ENCODE data around the gene FBXL19.
A peak's percentile ranks its signal among the peaks of the same experiment; 100 is the strongest.

FBXL19 gene

GRCh38 chr16:30925995-30926811, 2.8 kb downstream of the FBXL19 start:
- no peak for TF ChIP-seq Cebpa-rat (IDR thresholded peaks at IDR 0.05)
- Histone ChIP-seq H3K9ac (peak overlapping the region; percentile 95), H4K20me1 (peaks cover 30% of the 10 kb centered on the region), H3K9me3 (no peaks in the 10 kb centered on the region), H3K36me3 (peaks cover 47% of the 10 kb centered on the region), H3K4me2 (peak overlapping the region; percentile 99), H3K4me3 (peak overlapping the region; percentile 95), H3K4me1 (peaks cover 47% of the 10 kb centered on the region), H3K27me3 (no peaks in the 10 kb centered on the region), H3K27ac (peak overlapping the region; percentile 97)

GRCh38 chr16:30926937-30927788, 3.8 kb downstream of the FBXL19 start:
- peak overlapping the region; percentile 97 for H3K27ac ChIP-seq
- no peak for TF ChIP-seq Cebpa-rat (IDR thresholded peaks at IDR 0.05)
- H3K36me3 ChIP-seq: peaks cover 57% of the 10 kb centered on the region
- H4K20me1 ChIP-seq: peaks cover 30% of the 10 kb centered on the region
- H3K9ac ChIP-seq: peak overlapping the region; percentile 95
- peak overlapping the region; percentile 95 for H3K4me3 ChIP-seq
- H3K4me1 ChIP-seq: peaks cover 38% of the 10 kb centered on the region
- H3K9me3 ChIP-seq: no peaks in the 10 kb centered on the region
- H3K27me3 ChIP-seq: no peaks in the 10 kb centered on the region
- peak overlapping the region; percentile 99 for H3K4me2 ChIP-seq

- peaks cover 38% of the 10 kb centered on the region for H3K4me1 ChIP-seq
- peak overlapping the region; percentile 95 for H3K9ac ChIP-seq
- peaks cover 30% of the 10 kb centered on the region for H4K20me1 ChIP-seq
- H3K4me2 ChIP-seq: peak overlapping the region; percentile 99
- no peaks in the 10 kb centered on the region for H3K9me3 ChIP-seq
- TF ChIP-seq Cebpa-rat (IDR thresholded peaks at IDR 0.05): no peak
- H3K4me3 ChIP-seq: no peak overlapping the region
- peak overlapping the region; percentile 97 for H3K27ac ChIP-seq
- no peaks in the 10 kb centered on the region for H3K27me3 ChIP-seq
- H3K36me3 ChIP-seq: peaks cover 64% of the 10 kb centered on the region
Observed at GRCh38 chr16:30927789-30928378, 4.5 kb downstream of the FBXL19 start.

- Histone ChIP-seq H3K4me2 (no peak overlapping the region), H3K4me3 (no peak overlapping the region), H3K27me3 (no peaks in the 10 kb centered on the region), H3K4me1 (peaks cover 39% of the 10 kb centered on the region), H4K20me1 (peaks cover 30% of the 10 kb centered on the region), H3K9me3 (no peaks in the 10 kb centered on the region), H3K9ac (0 out of 2 replicates have a peak overlapping the region, but pooled peaks have one; percentile 41), H3K36me3 (peaks cover 69% of the 10 kb centered on the region), H3K27ac (peak overlapping the region; percentile 97; the same call in 1 of the 2 replicates)
- no peak for TF ChIP-seq Cebpa-rat (IDR thresholded peaks at IDR 0.05)
Observed at GRCh38 chr16:30928390-30928789, 5.0 kb downstream of the FBXL19 start.

- Histone ChIP-seq H3K9me3 (no peaks in the 10 kb centered on the region), H3K27me3 (no peaks in the 10 kb centered on the region), H3K4me1 (peaks cover 46% of the 10 kb centered on the region), H3K4me3 (no peak overlapping the region), H3K36me3 (peaks cover 77% of the 10 kb centered on the region), H3K4me2 (no peak overlapping the region), H3K9ac (0 out of 2 replicates have a peak overlapping the region, but pooled peaks have one; percentile 4), H3K27ac (peak overlapping the region; percentile 26; the same call in 1 of the 2 replicates), H4K20me1 (peaks cover 30% of the 10 kb centered on the region)
- TF ChIP-seq Cebpa-rat (IDR thresholded peaks at IDR 0.05): no peak
Observed at GRCh38 chr16:30929167-30929566, 5.8 kb downstream of the FBXL19 start.

GRCh38 chr16:30930160-30930571, 6.8 kb downstream of the FBXL19 start:
- no peak overlapping the region for H3K27ac ChIP-seq
- peaks cover 49% of the 10 kb centered on the region for H3K4me1 ChIP-seq
- 0 out of 2 replicates have a peak overlapping the region, but pooled peaks have one; percentile 4 for H3K9ac ChIP-seq
- no peak overlapping the region for H3K4me3 ChIP-seq
- peaks cover 24% of the 10 kb centered on the region for H4K20me1 ChIP-seq
- TF ChIP-seq Cebpa-rat (IDR thresholded peaks at IDR 0.05): no peak
- H3K9me3 ChIP-seq: no peaks in the 10 kb centered on the region
- no peak overlapping the region for H3K4me2 ChIP-seq
- peaks cover 86% of the 10 kb centered on the region for H3K36me3 ChIP-seq
- no peaks in the 10 kb centered on the region for H3K27me3 ChIP-seq

- no peaks in the 10 kb centered on the region for H3K9me3 ChIP-seq
- peaks cover 96% of the 10 kb centered on the region for H3K36me3 ChIP-seq
- peaks cover 49% of the 10 kb centered on the region for H3K4me1 ChIP-seq
- no peaks in the 10 kb centered on the region for H3K27me3 ChIP-seq
- H3K9ac ChIP-seq: no peak overlapping the region
- peaks cover 15% of the 10 kb centered on the region for H4K20me1 ChIP-seq
- H3K4me2 ChIP-seq: no peak overlapping the region
- TF ChIP-seq Cebpa-rat (IDR thresholded peaks at IDR 0.05): no peak
- H3K4me3 ChIP-seq: no peak overlapping the region
- 0 out of 2 replicates have a peak overlapping the region, but pooled peaks have one; percentile 7 for H3K27ac ChIP-seq
Observed at GRCh38 chr16:30931068-30931650, 7.8 kb downstream of the FBXL19 start.

- peaks cover 67% of the 10 kb centered on the region for H3K4me1 ChIP-seq
- H3K4me3 ChIP-seq: no peak overlapping the region
- peak overlapping the region; percentile 63 for H3K4me2 ChIP-seq
- H3K27ac ChIP-seq: peak overlapping the region; percentile 77
- peaks cover 73% of the 10 kb centered on the region for H3K36me3 ChIP-seq
- no peaks in the 10 kb centered on the region for H3K27me3 ChIP-seq
- TF ChIP-seq Cebpa-rat (IDR thresholded peaks at IDR 0.05): no peak
- no peaks in the 10 kb centered on the region for H3K9me3 ChIP-seq
- H4K20me1 ChIP-seq: no peaks in the 10 kb centered on the region
- H3K9ac ChIP-seq: peak overlapping the region; percentile 55; the same call in 1 of the 2 replicates
Observed at GRCh38 chr16:30934827-30935557, 11.6 kb downstream of the FBXL19 start.
